ENCODE data around the gene RUNX2.

- TF ChIP-seq, protein P1, sequence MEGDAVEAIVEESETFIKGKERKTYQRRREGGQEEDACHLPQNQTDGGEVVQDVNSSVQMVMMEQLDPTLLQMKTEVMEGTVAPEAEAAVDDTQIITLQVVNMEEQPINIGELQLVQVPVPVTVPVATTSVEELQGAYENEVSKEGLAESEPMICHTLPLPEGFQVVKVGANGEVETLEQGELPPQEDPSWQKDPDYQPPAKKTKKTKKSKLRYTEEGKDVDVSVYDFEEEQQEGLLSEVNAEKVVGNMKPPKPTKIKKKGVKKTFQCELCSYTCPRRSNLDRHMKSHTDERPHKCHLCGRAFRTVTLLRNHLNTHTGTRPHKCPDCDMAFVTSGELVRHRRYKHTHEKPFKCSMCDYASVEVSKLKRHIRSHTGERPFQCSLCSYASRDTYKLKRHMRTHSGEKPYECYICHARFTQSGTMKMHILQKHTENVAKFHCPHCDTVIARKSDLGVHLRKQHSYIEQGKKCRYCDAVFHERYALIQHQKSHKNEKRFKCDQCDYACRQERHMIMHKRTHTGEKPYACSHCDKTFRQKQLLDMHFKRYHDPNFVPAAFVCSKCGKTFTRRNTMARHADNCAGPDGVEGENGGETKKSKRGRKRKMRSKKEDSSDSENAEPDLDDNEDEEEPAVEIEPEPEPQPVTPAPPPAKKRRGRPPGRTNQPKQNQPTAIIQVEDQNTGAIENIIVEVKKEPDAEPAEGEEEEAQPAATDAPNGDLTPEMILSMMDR (IDR thresholded peaks at IDR 0.05): no peak
- TF ChIP-seq EZH2 (IDR thresholded peaks at IDR 0.05): no peak
These were observed 325.2 kb downstream of the RUNX2 start for GRCh38 chr6:45653117-45653883.
